A673 (cell line): Measurements from ENCODE around the gene TIMM8A. TPM values are rescaled to one million over a fixed set of nuclear protein-coding genes. Genes with fewer than 3 reads are reported as not detected.

ENCODE experiments used
- BruUV-seq: library from RNA; stranded (reverse); fragments of 400-500 nt; replicated peaks from 2 replicates; lab custom pipeline; 2021; lab: Mats Ljungman, UMichigan
- CTCF ChIA-PET: fragments of 300-600 bp; sonication (Branson Sonifier 250); formaldehyde crosslinking; loops from one replicate; lab custom pipeline; 2022; ENCODE audit warnings: antibody characterized with exemption; lab: Charles Lee
- POLR2A ChIA-PET: fragments of 300-600 bp; sonication (Branson Sonifier 250); formaldehyde crosslinking; loops from one replicate; lab custom pipeline; 2022; ENCODE audit warnings: antibody characterized with exemption; ENCODE audit not compliant: low non-redundant PET; lab: Charles Lee
- DNase-seq: peaks from one replicate; pipeline ENCODE4 v3.0.0-alpha.2; 2015; ENCODE audit warnings: low spot score
- H3K27ac ChIP-seq: fragments of 200-600 bp; sonication (generic); 2 replicates; pipeline ENCODE4 v1.5.1; 2016; ENCODE audit warnings: mixed run types, low read depth, mild to moderate bottlenecking, mixed read lengths, antibody characterized with exemption, low read length; ENCODE audit not compliant: poor library complexity, severe bottlenecking
- H3K27me3 ChIP-seq: fragments of 200-600 bp; sonication (generic); replicated peaks from 2 replicates; pipeline ENCODE4 v1.6.1; 2017; ENCODE audit warnings: mixed run types, low read depth, mild to moderate bottlenecking, mixed read lengths, antibody characterized with exemption, low read length; ENCODE audit not compliant: insufficient read depth, poor library complexity
- H3K36me3 ChIP-seq: fragments of 200-600 bp; sonication (generic); 2 replicates; pipeline ENCODE4 v1.6.1; 2016; ENCODE audit warnings: mixed run types, mild to moderate bottlenecking, mixed read lengths, antibody characterized with exemption, low read length; ENCODE audit not compliant: insufficient read depth, poor library complexity, severe bottlenecking
- H3K4me1 ChIP-seq: fragments of 200-600 bp; sonication (generic); 2 replicates; pipeline ENCODE4 v1.6.1; 2017; ENCODE audit warnings: mixed run types, mild to moderate bottlenecking, mixed read lengths, antibody characterized with exemption, low read length; ENCODE audit not compliant: insufficient read depth, poor library complexity, severe bottlenecking
- H3K4me3 ChIP-seq: fragments of 200-600 bp; sonication (generic); 2 replicates; pipeline ENCODE4 v1.5.1; 2016; ENCODE audit warnings: low read depth, mixed run types, mild to moderate bottlenecking, mixed read lengths, low read length; ENCODE audit not compliant: poor library complexity, severe bottlenecking
- H3K9me3 ChIP-seq: fragments of 200-600 bp; sonication (generic); 2 replicates; pipeline ENCODE4 v1.6.1; 2016; ENCODE audit warnings: mixed run types, low read depth, mild to moderate bottlenecking, mixed read lengths, antibody characterized with exemption, low read length; ENCODE audit not compliant: poor library complexity, severe bottlenecking
- CTCF ChIP-seq: fragments of 300-800, 200-600 bp; sonication (generic); conservative IDR thresholded peaks from 2 replicates; pipeline ENCODE4 v1.5.1; 2017; ENCODE audit warnings: low read depth, mild to moderate bottlenecking, antibody characterized with exemption, low read length, moderate library complexity, mixed read lengths
- EZH2 ChIP-seq: fragments of 200-600 bp; sonication (generic); IDR thresholded peaks from 2 replicates; pipeline ENCODE4 v1.6.1; 2017; ENCODE audit warnings: borderline replicate concordance, low read depth, mild to moderate bottlenecking, mixed read lengths, antibody characterized with exemption, low read length; ENCODE audit not compliant: poor library complexity, severe bottlenecking
- intact Hi-C: fragments of 100-400 bp; cut with micrococcal nuclease; formaldehyde crosslinking; loops from one replicate; pipeline ENCODE4 v1.10.0; 2022; ENCODE audit not compliant: unreplicated experiment
- total RNA-seq: library from RNA; stranded (reverse); gene quantifications from 2 replicates; pipeline ENCODE4 v1.2.3, GENCODE V29; 2021

The TIMM8A gene
- total RNA-seq, 1 experiment from 2014 or later, result 44.5 TPM

DNA sequence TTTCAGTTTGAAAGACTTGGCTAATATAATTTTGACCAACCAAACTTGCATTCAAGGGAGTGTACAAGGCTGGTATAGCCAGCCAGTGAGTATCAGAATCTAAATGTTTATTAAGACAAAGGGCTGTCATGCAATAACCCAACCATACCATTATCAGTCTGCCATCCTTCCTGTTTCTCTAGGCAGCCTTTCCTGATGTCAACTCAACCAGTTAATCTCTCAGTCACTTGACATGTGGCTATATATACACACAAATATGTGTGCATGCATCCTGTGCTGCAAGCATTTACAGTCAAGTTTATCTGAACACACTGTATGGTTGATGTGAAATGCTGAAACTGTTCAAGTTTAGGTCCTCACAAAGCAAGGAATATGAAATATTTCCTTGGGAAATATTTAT is 20.3 kb upstream of the TIMM8A start:
- Histone ChIP-seq H3K36me3 (no peaks in the 10 kb centered on the region), H3K4me3 (no peak overlapping the region), H3K4me1 (no peaks in the 10 kb centered on the region), H3K27me3 (no peaks in the 10 kb centered on the region), H3K9me3 (no peaks in the 10 kb centered on the region), H3K27ac (no peak overlapping the region)
- POLR2A ChIA-PET, result no interaction called here
- CTCF ChIA-PET, result no interaction called here
- BruUV-seq, result no TSS peak
- intact Hi-C loops, result no loop called here
- TF ChIP-seq CTCF (no peak), EZH2 (no peak)
- no peak for DNase-seq

- intact Hi-C loops, result no loop called here
- no peak overlapping the region for H3K4me3 ChIP-seq
- H3K9me3 ChIP-seq, result no peaks in the 10 kb centered on the region
- TF ChIP-seq CTCF, result no peak
- no peak for TF ChIP-seq EZH2
- no peaks in the 10 kb centered on the region for H3K36me3 ChIP-seq
- CTCF ChIA-PET, result no interaction called here
- no peaks in the 10 kb centered on the region for H3K4me1 ChIP-seq
- no peak for DNase-seq
- BruUV-seq, result no TSS peak
- no peaks in the 10 kb centered on the region for H3K27me3 ChIP-seq
- POLR2A ChIA-PET, result no interaction called here
- no peak overlapping the region for H3K27ac ChIP-seq
These were observed 16.8 kb upstream of the TIMM8A start for GRCh38 chrX:101365301-101365795.

- BruUV-seq, result no TSS peak
- no peak overlapping the region for H3K4me3 ChIP-seq
- H3K27me3 ChIP-seq, result no peaks in the 10 kb centered on the region
- intact Hi-C loops, result no loop called here
- no peaks in the 10 kb centered on the region for H3K36me3 ChIP-seq
- TF ChIP-seq EZH2 (no peak), CTCF (no peak)
- no peaks in the 10 kb centered on the region for H3K9me3 ChIP-seq
- CTCF ChIA-PET, result no interaction called here
- POLR2A ChIA-PET, result no interaction called here
- H3K27ac ChIP-seq, result no peak overlapping the region
- DNase-seq, result no peak
- H3K4me1 ChIP-seq, result no peaks in the 10 kb centered on the region
These were observed 14.2 kb upstream of the TIMM8A start for GRCh38 chrX:101362757-101363156.
